ENCODE data around the gene ZNF284.
A peak's percentile ranks its signal among the peaks of the same experiment; 100 is the strongest.
"Not testable (repeated sequence)": the region's sequence is repeated elsewhere in the genome, so short reads cannot be mapped to it uniquely, and the experiment has no call there.

Gene ZNF284

DNA sequence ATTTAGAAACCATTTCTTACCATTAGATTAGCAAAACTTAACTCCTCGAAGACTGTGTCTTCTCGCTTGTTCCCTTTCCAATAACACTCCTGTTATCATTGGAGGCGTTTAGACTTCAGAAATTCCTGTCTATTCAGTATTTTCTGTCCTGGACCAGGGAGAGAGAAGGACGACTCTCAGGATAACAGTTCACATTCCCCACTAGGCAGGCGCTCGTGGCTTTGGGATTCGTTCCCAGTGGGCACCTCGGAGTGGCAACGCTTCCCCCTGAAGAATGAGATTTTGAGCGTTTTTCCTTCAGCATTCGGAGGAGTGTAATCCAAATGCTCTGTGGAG, 40.8 kb downstream of the ZNF284 start:
- no peak for DNase-seq

GRCh38 chr19:44113138-44113783, 41.3 kb downstream of the ZNF284 start, which contains the start of gene ZNF225:
Gene ZNF225, plus strand, starts transcription at chr19:44113399. Its CDS starts 2,429 bp downstream, at chr19:44115828.
- DNase-seq = peak; percentile 99

- DNase-seq = peak; percentile 44
These were observed 41.9 kb downstream of the ZNF284 start for GRCh38 chr19:44113784-44114390.

DNA sequence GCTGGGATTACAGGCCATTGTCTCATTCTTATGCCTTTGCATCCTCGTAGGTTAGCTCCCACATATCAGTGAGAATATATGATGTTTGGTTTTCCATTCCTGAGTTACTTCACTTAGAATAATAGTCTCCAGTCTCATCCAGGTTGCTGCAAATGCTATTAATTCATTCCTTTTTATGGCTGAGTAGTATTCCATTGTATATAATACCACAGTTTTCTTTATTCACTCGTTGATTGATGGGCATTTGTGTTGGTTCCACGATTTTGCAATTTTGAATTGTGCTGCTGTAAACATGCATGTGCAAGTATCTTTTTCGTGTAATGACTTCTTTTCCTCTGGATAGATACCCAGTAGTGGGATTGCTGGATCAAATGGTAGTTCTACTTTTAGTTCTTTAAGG, 49.2 kb downstream of the ZNF284 start:
- DNase-seq = not testable (repeated sequence)

DNA sequence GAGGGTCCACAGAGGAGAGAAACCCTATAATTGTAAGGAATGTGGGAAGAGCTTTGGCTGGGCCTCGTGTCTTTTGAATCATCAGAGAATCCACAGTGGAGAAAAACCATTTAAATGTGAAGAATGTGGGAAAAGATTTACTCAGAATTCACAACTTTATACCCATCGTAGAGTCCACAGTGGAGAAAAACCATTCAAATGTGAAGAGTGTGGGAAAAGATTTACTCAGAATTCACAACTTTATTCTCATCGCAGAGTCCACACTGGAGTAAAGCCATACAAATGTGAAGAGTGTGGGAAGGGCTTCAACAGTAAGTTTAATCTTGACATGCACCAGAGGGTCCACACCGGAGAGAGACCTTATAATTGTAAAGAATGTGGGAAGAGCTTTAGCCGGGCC, 60.0 kb downstream of the ZNF284 start:
- no peak for DNase-seq

Data from NCI-H82 (cell line).